GM18909 (cell line): ENCODE results near the gene CLEC4E.
"Not testable (repeated sequence)": the region's sequence is repeated elsewhere in the genome, so short reads cannot be mapped to it uniquely, and the experiment has no call there.

ENCODE experiments used
- ATAC-seq: cut with Tn5 transposase; IDR thresholded peaks from one replicate; pipeline ENCODE4 v1.9.1; 2021; ENCODE audit warnings: mild to moderate bottlenecking; ENCODE audit not compliant: unreplicated experiment, poor library complexity

The CLEC4E gene

GRCh38 chr12:8540831-8541230 is at the start of gene CLEC4E:
Gene CLEC4E (minus strand): TSS chr12:8540905. CDS start chr12:8540797, 108 bp downstream.
- ATAC-seq = not testable (repeated sequence)

DNA sequence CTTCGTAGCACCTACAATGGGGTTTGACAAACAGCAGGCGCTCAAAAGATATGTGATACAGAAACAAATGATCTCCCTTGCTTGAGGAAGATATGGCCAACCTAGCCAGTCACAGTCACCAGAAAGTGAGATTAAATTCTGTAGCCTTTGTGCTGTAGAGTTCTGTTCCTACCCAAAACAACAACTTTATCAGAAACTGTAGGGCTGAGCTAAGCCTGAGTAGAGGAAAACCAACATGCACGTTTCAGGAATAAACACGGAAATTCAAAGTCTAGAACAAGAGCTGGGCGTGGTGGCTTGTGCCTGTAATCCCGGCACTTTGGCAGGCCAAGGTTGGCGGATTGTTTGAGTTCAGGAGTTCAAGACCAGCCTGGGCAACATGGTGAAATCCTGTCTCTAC is 49.0 kb upstream of the CLEC4E start:
- no peak for ATAC-seq

DNA sequence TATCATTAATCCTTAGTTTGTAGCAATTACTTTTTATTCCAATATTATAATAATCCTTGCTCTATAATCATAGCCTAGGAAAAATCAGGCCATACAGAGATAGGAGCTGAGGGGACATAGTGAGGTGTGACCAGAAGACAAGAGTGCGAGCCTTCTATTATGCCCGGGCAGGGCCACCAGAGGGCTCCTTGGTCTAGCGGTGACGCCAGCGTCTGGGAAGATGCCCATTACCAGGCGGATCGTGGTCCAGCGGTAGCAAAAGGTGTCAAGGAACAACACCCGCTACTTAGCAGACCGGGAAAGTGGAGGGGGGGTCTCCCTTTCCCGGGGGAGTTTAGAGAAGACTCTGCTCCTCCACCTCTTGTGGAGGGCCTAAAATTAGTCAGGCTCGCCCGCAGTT is 43.8 kb upstream of the CLEC4E start:
- not testable (repeated sequence) for ATAC-seq

- no peak for ATAC-seq
Measured at GRCh38 chr12:8584004-8584403, 43.3 kb upstream of the CLEC4E start.

- ATAC-seq = no peak
Measured at GRCh38 chr12:8581098-8581784, 40.5 kb upstream of the CLEC4E start.

- no peak for ATAC-seq
Measured at GRCh38 chr12:8577879-8578278, 37.2 kb upstream of the CLEC4E start.

DNA sequence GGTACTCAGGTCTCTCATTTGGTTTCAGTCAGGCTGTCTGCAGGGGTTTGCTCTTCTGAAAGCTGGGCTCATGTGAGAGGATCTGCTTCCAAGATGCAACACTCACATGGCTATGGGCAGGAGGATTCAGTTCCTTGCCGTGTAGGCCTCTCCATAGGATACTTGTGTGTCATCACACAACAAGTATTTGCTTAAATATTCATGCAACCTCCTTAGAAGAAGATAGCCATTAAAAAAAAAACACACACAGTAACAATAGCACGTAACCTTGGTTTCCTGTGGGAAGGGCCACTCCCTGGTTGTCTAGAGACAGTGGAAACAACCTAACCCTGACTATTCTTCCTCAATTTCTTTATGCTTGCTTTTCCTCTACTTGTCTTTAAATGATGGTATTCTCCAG is 31.8 kb upstream of the CLEC4E start:
- no peak for ATAC-seq

GRCh38 chr12:8566525-8566924 is 25.8 kb upstream of the CLEC4E start:
- no peak for ATAC-seq

DNA sequence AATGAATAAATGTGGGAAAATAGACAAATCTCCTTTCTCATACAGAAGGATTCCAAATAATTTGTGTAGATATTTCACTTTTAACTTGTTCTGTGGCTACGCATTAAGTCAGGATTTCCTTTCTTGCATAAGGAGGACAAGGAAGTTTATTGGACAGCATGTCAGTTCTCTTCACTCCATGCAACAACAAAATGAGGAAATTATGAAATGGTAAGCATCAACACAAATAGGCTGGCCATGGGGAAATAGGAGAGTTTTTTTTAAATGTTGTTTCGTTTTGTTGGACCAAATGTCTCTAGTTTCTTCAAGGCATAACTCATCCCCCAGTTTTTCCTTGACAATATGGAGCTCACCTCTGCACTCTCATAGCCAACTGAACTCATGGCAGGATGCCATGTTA is 25.3 kb upstream of the CLEC4E start:
- ATAC-seq = not testable (repeated sequence)

- no peak for ATAC-seq
Measured at GRCh38 chr12:8564656-8565055, 24.0 kb upstream of the CLEC4E start.

DNA sequence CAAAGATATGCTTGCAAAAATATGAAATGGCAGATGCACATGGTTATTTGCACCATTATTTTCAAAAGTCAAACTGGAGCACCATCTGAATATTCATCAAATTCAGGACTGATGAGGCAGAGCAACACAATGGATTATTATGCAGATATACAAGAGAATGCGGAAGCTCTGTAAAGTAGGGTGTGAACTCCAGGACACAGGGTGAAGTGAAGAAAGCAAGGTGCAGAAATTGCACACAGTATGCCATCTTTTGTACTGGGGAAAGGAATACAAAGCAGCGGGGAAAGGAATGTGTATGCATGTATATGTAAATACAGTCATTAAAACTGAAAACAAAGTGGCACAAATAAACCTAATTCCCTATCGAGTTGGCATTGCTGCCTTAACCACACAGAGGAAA is 22.7 kb upstream of the CLEC4E start:
- ATAC-seq = no peak

DNA sequence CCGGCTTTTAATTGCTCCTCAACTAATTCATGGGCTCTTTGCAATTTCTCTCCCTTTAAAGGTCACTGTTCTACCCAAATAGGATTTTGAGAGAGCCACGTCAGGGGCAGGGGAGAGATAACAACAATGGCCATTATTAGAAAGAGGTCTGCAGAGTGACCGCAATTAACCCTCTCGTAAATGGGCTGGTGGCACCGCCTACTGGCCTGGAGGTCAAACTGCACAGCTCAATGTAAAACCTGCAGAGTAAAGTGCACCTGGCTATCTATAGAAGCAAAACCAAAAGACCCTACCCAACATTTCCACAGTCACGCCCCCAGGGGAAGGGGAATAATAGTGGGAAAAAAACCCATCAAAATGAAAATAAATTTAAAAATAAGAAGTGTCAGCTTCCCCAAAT is 21.6 kb upstream of the CLEC4E start:
- ATAC-seq = no peak

- no peak for ATAC-seq
Measured at GRCh38 chr12:8561011-8561410, 20.3 kb upstream of the CLEC4E start.

GRCh38 chr12:8559676-8560075 is 19.0 kb upstream of the CLEC4E start:
- no peak for ATAC-seq

DNA sequence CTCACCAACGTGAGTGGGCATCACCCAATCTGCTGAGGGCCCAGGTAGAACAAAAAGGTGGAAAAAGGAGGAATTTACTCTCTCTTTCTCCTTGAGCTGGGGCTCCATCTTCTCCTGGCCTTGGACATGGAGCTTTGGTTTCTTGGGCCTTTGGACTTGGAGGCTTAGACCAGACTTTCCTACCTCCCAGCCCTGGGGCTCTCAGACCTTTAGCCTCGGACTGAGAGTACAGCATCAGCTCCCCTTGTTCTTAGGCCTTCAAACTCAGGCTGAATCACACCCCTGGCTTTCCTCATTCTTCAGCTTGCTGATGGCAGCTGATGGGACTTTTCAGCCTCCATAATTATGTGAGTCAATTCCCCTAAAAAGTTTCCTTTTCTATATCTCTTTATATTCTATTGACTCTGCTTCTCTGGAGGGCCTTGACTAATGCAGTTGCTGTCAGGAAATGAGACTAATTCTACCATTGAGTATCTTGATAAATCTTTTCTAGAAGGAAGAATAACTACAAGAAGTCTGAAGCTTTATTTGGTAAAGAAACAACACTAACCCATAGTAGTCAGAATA is 15.9 kb upstream of the CLEC4E start:
- no peak for ATAC-seq

DNA sequence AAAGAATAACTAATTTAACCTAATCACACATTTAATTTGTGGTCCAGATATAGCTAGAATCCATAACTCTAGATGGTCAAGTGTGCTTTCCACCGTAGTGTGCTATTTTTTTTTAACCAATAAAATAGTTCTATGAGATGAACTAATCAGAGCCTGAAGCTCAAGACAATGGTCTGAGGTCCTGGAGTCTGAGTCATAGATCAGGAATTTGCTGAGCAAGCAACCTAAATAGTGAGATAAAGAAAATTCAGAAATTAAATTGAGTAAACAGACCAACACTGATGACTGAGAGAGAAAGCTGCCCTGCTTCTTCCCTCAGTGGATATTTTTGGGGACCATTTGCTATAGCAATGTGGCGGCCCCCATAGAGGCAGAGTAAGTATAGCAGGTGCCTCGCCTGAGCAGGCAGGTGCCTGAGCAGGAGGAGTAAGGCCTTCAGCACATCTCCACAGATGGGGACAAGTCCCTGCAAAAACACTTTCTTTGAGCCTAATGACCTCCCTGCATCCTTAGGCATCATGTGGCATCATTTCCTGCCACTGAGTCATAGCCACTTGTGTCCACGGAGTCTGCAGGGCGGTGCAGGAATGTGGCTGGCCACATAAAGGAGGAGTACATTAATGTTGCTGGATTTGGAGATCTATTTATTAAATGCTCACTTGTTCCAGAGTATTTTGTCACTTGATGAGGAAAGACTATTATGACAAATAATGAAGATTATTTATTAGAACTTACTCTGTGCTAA is 13.9 kb upstream of the CLEC4E start:
- ATAC-seq = no peak

- no peak for ATAC-seq
Measured at GRCh38 chr12:8553088-8553627, 12.5 kb upstream of the CLEC4E start.

DNA sequence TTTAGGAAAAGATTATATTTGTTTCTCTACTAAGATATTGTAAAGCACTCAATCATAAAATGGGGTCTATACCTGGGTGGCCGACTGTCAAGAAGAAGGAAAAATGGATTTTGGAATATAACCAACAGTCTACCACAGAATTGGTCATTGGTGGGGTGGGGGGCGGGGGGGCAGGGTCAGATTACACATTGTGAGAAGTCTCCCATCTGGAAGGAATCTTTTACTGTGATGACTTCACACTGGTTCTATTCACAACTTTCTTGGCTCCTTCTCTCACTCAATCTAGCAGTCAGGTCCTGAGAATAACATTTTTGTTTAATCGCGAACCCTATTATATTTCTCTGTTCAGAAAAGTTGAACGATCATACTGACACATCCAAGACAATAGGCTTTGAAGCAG is 8.7 kb upstream of the CLEC4E start:
- no peak for ATAC-seq

DNA sequence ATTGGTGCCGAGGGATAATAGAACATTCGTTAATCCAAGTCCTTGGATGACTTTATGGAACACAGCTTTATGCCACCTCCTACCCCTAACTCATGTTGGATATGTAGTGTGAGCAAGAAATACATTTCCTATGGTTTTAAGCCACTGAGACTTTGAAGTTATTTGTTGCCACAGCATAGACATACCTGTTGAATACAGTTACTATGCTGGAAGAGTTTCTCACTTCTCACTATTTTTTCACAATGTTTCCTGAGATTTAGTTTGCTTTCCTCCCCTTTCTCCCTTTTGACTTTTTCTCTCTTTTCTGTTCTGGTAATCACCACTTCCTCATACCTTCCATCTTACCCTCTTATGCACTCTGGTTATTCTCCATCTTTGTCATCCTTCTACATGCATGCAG is 7.5 kb upstream of the CLEC4E start:
- no peak for ATAC-seq

- ATAC-seq = no peak
Measured at GRCh38 chr12:8547645-8548044, 6.9 kb upstream of the CLEC4E start.

DNA sequence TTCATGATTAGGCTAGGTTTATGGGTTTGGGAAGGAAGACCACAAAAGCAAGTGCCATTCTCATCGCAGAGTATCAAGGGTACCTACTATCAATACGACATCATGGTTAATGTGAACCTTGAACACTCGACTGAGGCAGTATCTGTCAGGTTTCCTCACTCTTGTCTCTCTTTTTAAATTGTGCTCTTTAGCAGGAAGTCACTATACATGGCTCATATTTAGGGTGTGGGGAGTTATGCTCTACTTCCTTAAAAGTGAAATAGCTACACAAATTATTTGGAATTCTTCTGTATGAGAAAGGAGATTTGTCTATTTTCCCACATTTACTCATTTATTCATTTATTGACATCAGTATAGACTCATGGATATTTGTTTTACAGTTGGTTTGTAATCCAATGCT is 5.9 kb upstream of the CLEC4E start:
- no peak for ATAC-seq
